ENCODE results near the gene GNG2.

Gene GNG2

GRCh38 chr14:51926449-51926848 lies 66.0 kb downstream of the GNG2 start (continued):
- no peak for TF ChIP-seq ZBTB49 (tag by site-specific recombination; IDR thresholded peaks at IDR 0.05; ENCODE audit: low read depth)
- no peak for TF ChIP-seq OVOL3 (tag by site-specific recombination; IDR thresholded peaks at IDR 0.05)
- no peak for TF ChIP-seq ZNF280C (tag by site-specific recombination; IDR thresholded peaks at IDR 0.05)
- no peak for TF ChIP-seq CTCF (tag by site-specific recombination; IDR thresholded peaks at IDR 0.05)
- no peak for TF ChIP-seq BCL6B (tag by site-specific recombination; IDR thresholded peaks at IDR 0.05)
- no peak for TF ChIP-seq ZNF837 (tag by site-specific recombination; IDR thresholded peaks at IDR 0.05)
- TF ChIP-seq ZNF670 (tag by site-specific recombination; IDR thresholded peaks at IDR 0.05; ENCODE audit: low read depth) = no peak
- no peak for TF ChIP-seq MYNN (tag by site-specific recombination; IDR thresholded peaks at IDR 0.05; ENCODE audit: borderline replicate concordance)
- no peak for TF ChIP-seq ZNF121 (tag by site-specific recombination; IDR thresholded peaks at IDR 0.05)
- no peak for TF ChIP-seq ZNF785 (tag by site-specific recombination; IDR thresholded peaks at IDR 0.05)
- TF ChIP-seq ZNF274 (IDR thresholded peaks at IDR 0.05; ENCODE audit: low read length) = no peak
- TF ChIP-seq ZNF274 (tag by site-specific recombination; IDR thresholded peaks at IDR 0.05; ENCODE audit: borderline replicate concordance) = no peak
- no peak for TF ChIP-seq ZNF449 (tag by site-specific recombination; IDR thresholded peaks at IDR 0.05)
- TF ChIP-seq INSM2 (tag by site-specific recombination; IDR thresholded peaks at IDR 0.05) = no peak

- Histone ChIP-seq H3K9me3 (ENCODE audit: control insufficient read depth, insufficient read depth, low read depth, low read length) (no peaks in the 10 kb centered on the region), H3K36me3 (ENCODE audit: control insufficient read depth in 2 of 2, insufficient read depth in 1 of 2, low read length in 2 of 2) (no peaks in the 10 kb centered on the region), H3K4me1 (ENCODE audit: control insufficient read depth, insufficient read depth, low read length) (no peaks in the 10 kb centered on the region), H3K27ac (ENCODE audit: extremely low read depth, low read depth, low read length) (no peak overlapping the region), H3K4me3 (ENCODE audit: low read depth, low read length) (no peak overlapping the region)
- ChIA-PET POLR2A (no interaction called here), CTCF (no interaction called here)
- no peak for TF ChIP-seq ZNF26 (tag by site-specific recombination; IDR thresholded peaks at IDR 0.05)
Observed at GRCh38 chr14:51928568-51928967, 68.2 kb downstream of the GNG2 start.
